ENCODE results near the gene PLA2G4F. TPM values are rescaled to one million over a fixed set of nuclear protein-coding genes. Genes with fewer than 3 reads are reported as not detected.

PLA2G4F gene
- total RNA-seq, 2 experiments from 2014 or later: not detected

DNA sequence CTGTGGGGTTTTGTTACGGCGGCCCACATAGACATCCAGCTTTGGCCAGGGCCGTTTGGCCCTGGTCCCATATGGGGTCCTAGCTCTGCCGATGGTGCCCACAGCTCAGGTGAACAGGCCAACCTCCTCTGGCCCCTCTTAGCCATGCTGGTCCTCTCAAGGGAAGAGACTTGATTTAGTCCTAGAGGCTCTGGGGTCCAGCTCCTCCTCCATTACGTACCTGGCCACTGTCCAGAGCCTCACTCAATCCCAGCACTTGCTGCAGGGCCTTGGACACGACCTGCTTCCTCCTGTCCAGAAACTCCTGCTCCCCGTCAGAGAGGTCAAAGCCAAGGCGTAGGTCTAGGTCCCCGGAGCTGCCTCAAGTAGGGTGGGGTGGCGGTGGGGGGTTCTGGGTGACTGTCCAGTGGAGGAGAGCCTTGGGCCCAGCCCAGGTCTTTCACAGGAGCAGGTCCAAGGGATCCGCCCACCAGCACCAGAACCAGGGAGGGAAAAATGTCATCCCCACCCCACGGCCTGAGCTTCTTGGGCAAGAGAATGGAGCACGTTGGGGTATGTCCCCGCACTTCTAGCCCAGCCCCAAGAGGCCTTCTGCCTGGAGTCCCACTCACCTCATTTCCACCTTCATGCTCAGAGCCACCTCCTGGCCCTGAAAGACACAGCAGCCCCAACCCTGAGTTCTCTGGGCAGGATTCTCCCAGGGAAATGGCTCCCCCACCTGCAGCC lies 6.8 kb downstream of the PLA2G4F start:
- POLR2A ChIA-PET: no interaction called here
- Mint-ChIP-seq H3K27ac (no peak overlapping the region), H3K4me3 (no peak overlapping the region), H3K9me3 (no peaks in the 10 kb centered on the region), H3K27me3 (no peaks in the 10 kb centered on the region), H3K36me3 (no peaks in the 10 kb centered on the region), H3K4me1 (no peaks in the 10 kb centered on the region)
- DNase-seq: peak; percentile 17
- ATAC-seq (ENCODE audit: low read depth): no peak

GRCh38 chr15:42148808-42149492 lies 7.5 kb downstream of the PLA2G4F start:
- ATAC-seq (ENCODE audit: low read depth) (no peak), DNase-seq (peak; percentile 15)
- H3K27me3 Mint-ChIP-seq: no peaks in the 10 kb centered on the region
- POLR2A ChIA-PET: no interaction called here
- H3K9me3 Mint-ChIP-seq: no peaks in the 10 kb centered on the region
- no peak overlapping the region for H3K27ac Mint-ChIP-seq
- H3K36me3 Mint-ChIP-seq: no peaks in the 10 kb centered on the region
- no peak overlapping the region for H3K4me3 Mint-ChIP-seq
- no peaks in the 10 kb centered on the region for H3K4me1 Mint-ChIP-seq

DNA sequence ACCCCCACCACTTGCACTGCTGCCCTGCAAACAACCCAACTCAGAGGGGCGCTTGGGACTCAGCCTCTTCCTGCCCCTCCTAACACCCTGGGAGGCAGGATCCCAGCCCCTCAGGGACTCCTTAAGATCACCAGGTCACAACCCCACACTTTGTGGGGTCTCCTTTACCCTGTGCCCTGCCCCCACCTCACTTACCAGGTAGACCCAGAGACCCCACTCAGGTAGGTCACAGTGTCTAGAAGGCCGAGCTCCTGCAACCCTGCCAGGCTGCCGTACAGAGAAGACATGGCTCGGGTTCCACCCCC lies 9.1 kb downstream of the PLA2G4F start:
- no peaks in the 10 kb centered on the region for H3K9me3 Mint-ChIP-seq
- H3K4me3 Mint-ChIP-seq: no peak overlapping the region
- no peaks in the 10 kb centered on the region for H3K36me3 Mint-ChIP-seq
- POLR2A ChIA-PET: no interaction called here
- no peak for ATAC-seq (ENCODE audit: low read depth)
- no peak overlapping the region for H3K27ac Mint-ChIP-seq
- no peaks in the 10 kb centered on the region for H3K4me1 Mint-ChIP-seq
- peaks cover 2% of the 10 kb centered on the region for H3K27me3 Mint-ChIP-seq
- peak; percentile 13 for DNase-seq

- H3K4me1 Mint-ChIP-seq: no peaks in the 10 kb centered on the region
- H3K36me3 Mint-ChIP-seq: no peaks in the 10 kb centered on the region
Observed at GRCh38 chr15:42146551-42147430, 9.6 kb downstream of the PLA2G4F start.

DNA sequence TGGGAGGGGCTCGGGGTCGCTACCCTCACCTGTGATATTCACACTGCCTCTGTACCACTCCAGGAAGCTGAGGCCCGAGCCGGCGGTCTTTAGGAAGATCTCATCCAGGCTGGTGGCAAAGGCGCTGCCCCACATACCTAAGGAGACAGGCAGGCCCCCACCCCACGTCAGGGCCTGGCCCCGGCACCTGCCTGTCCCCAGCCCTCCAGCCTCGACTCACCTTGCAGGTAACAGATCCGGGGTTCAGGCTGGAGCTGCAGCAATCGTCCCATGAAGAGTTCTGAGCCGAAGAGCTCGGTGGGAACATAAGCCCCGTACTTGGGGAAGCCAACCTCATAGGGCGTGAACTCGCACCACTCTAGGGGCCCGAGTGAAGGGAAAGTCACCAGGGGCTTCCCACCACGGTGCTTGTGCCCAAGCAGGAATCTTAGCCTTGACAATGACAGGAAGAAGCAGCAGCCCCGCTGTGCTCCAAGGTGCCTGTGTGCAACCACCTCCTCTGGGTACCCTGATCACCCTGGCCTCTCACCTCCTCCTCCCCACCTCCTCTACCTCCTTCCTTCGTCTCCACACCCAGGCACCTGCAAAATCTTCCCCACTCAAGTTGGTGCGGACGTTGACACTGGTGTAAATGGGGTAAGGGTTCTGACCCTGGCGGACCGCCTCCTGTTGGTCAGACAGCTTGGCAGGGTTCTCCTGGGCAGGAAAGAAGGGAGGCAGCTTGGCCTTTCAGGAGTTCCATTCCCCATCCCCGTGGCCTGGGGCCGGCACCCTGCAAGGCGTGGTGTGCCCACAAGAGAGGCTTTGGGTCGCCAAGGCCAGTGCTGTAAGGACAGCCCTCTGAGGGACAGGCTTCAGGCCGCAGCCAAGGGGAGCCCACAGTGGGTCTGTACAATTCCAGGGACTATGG lies 10.6 kb downstream of the PLA2G4F start:
- H3K27ac Mint-ChIP-seq: no peak overlapping the region
- no peak overlapping the region for H3K4me3 Mint-ChIP-seq
- no peaks in the 10 kb centered on the region for H3K4me1 Mint-ChIP-seq
- DNase-seq (peak; percentile 21), ATAC-seq (ENCODE audit: low read depth) (no peak)
- H3K9me3 Mint-ChIP-seq: no peaks in the 10 kb centered on the region
- no peaks in the 10 kb centered on the region for H3K36me3 Mint-ChIP-seq
- POLR2A ChIA-PET: no interaction called here
- H3K27me3 Mint-ChIP-seq: peaks cover 2% of the 10 kb centered on the region

More at GRCh38 chr15:42146551-42147430, 9.6 kb downstream of the PLA2G4F start:
- Mint-ChIP-seq H3K4me3 (no peak overlapping the region), H3K9me3 (no peaks in the 10 kb centered on the region), H3K27me3 (peaks cover 2% of the 10 kb centered on the region), H3K27ac (no peak overlapping the region)
- POLR2A ChIA-PET: no interaction called here
- peak; percentile 15 for DNase-seq
- ATAC-seq (ENCODE audit: low read depth): no peak

GRCh38 chr15:42144841-42145375 lies 11.5 kb downstream of the PLA2G4F start:
- Mint-ChIP-seq H3K4me1 (peaks cover 2% of the 10 kb centered on the region), H3K27ac (peak overlapping the region; percentile 15), H3K36me3 (no peaks in the 10 kb centered on the region), H3K4me3 (no peak overlapping the region), H3K27me3 (peaks cover 5% of the 10 kb centered on the region), H3K9me3 (no peaks in the 10 kb centered on the region)
- POLR2A ChIA-PET: no interaction called here
- DNase-seq: no peak
- no peak for ATAC-seq (ENCODE audit: low read depth)

- Mint-ChIP-seq H3K27me3 (peaks cover 9% of the 10 kb centered on the region), H3K4me3 (no peak overlapping the region), H3K27ac (no peak overlapping the region), H3K4me1 (peaks cover 3% of the 10 kb centered on the region), H3K9me3 (no peaks in the 10 kb centered on the region), H3K36me3 (no peaks in the 10 kb centered on the region)
- POLR2A ChIA-PET: no interaction called here
- no peak for ATAC-seq (ENCODE audit: low read depth)
- peak; percentile 19 for DNase-seq
Observed at GRCh38 chr15:42143866-42144625, 12.4 kb downstream of the PLA2G4F start.

- POLR2A ChIA-PET: no interaction called here
- no peak for ATAC-seq (ENCODE audit: low read depth)
- Mint-ChIP-seq H3K27me3 (peaks cover 9% of the 10 kb centered on the region), H3K9me3 (no peaks in the 10 kb centered on the region), H3K4me1 (peaks cover 3% of the 10 kb centered on the region), H3K36me3 (no peaks in the 10 kb centered on the region), H3K4me3 (no peak overlapping the region), H3K27ac (no peak overlapping the region)
- peak; percentile 10 for DNase-seq
Observed at GRCh38 chr15:42143356-42143755, 13.1 kb downstream of the PLA2G4F start.

DNA sequence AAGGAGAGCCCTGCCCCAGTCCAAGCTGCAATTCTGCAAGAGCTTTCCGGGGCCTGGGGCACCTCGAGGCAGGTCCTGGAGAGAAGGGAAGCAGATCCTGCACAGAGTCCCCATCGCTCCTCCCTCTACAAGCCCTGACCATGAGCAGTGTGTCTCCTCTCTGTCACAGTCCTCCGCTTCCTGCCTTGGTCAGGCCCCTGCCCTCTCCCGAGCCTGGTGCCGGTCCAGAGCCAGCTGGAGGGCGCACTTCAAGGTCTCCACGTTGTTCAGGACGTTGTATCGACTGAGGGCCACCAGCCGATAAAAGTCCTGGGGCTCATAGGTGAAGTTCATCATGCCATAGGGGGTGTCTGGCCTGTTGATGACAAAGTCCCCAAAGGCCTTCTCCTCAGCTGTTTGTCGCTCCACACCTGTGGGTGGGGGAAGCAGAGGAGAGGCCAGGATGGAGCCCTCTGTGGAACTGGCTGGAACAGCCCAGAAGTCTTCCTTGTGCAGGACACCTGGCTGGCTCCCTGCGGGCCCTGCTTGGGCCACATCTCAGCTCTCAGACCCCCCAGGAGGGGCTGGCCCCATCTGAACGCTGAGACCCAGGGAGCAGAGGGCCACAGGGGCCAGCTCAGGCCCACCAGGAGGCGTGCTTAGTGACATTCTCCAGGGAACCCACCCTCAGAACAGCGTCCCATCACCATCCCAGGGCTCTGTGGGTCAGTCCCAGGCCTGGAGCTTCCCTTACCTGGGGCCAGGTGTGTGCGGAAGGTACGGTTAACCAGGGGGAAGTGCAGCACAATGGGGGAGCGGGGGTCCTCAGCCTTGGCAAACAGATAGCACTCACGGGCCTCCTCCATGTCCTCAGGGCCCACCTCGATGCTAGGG lies 14.4 kb downstream of the PLA2G4F start:
- H3K4me1 Mint-ChIP-seq: peaks cover 5% of the 10 kb centered on the region
- POLR2A ChIA-PET: no interaction called here
- H3K27ac Mint-ChIP-seq: no peak overlapping the region
- H3K9me3 Mint-ChIP-seq: no peaks in the 10 kb centered on the region
- peaks cover 9% of the 10 kb centered on the region for H3K27me3 Mint-ChIP-seq
- no peak overlapping the region for H3K4me3 Mint-ChIP-seq
- ATAC-seq (ENCODE audit: low read depth) (no peak), DNase-seq (peak; percentile 17)
- H3K36me3 Mint-ChIP-seq: no peaks in the 10 kb centered on the region

DNA sequence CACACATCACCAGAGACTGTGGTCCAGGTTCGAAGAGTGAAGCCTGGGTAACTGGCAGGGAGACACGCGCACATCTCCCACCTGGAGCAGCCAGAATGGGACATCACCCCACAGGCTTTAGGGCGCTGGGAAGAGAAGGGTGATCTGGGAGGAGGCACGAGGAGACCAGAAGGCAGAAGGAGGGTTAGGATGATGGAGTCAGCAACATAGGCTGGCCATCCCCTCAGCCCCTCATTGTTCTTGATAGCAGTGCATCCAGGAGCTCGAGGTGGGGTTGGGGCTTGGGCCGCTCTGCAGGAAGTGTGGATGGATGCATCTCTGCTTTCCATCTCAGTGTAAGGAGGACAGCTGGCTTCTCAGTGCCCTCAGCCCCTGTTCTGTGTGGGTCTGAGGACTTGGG lies 15.2 kb downstream of the PLA2G4F start:
- POLR2A ChIA-PET: no interaction called here
- Mint-ChIP-seq H3K9me3 (no peaks in the 10 kb centered on the region), H3K27me3 (peaks cover 9% of the 10 kb centered on the region), H3K27ac (no peak overlapping the region), H3K4me1 (peaks cover 5% of the 10 kb centered on the region), H3K36me3 (no peaks in the 10 kb centered on the region), H3K4me3 (no peak overlapping the region)
- ATAC-seq (ENCODE audit: low read depth) (no peak), DNase-seq (peak; percentile 14)

- H3K27me3 Mint-ChIP-seq: peaks cover 11% of the 10 kb centered on the region
- no peaks in the 10 kb centered on the region for H3K9me3 Mint-ChIP-seq
- no peaks in the 10 kb centered on the region for H3K36me3 Mint-ChIP-seq
- DNase-seq: peak; percentile 15
- no peak overlapping the region for H3K4me3 Mint-ChIP-seq
- ATAC-seq (ENCODE audit: low read depth): no peak
- H3K27ac Mint-ChIP-seq: no peak overlapping the region
- H3K4me1 Mint-ChIP-seq: peaks cover 6% of the 10 kb centered on the region
- POLR2A ChIA-PET: no interaction called here
Observed at GRCh38 chr15:42140383-42141070, 15.9 kb downstream of the PLA2G4F start.
